Aorta (tissue), 5 donors: Measurements from ENCODE around the gene DPCD. TPM values are rescaled to one million over a fixed set of nuclear protein-coding genes. Genes with fewer than 3 reads are reported as not detected.
A peak's percentile ranks its signal among the peaks of the same experiment; 100 is the strongest.

Source experiments
- ATAC-seq: fragments of 200-7000 bp; cut with Tn5 transposase; one replicate; pipeline ENCODE4 v1.9.1; 2022; ENCODE audit warnings: moderate library complexity; ENCODE audit not compliant: low FRiP score
- DNase-seq, 2 donors: peaks; one replicate each; pipeline ENCODE4 v3.0.0-alpha.2; 2020
- H3K27ac ChIP-seq, 2 donors: one replicate each; pipeline ENCODE4 v1.5.1; 2013; ENCODE audit warnings: low read length in 2 of 2, mild to moderate bottlenecking in 2 of 2, moderate library complexity in 2 of 2, control low read depth in 1 of 2, inconsistent platforms in 1 of 2, low read depth in 1 of 2
- H3K27me3 ChIP-seq, 2 donors: one replicate each; pipeline ENCODE4 v1.6.1; 2013; ENCODE audit warnings: control low read depth in 1 of 2, low read length in 1 of 2, mild to moderate bottlenecking in 1 of 2, moderate library complexity in 1 of 2; ENCODE audit not compliant: insufficient read depth in 2 of 2, control insufficient read depth in 1 of 2
- H3K36me3 ChIP-seq, 2 donors: one replicate each; pipeline ENCODE4 v1.6.1; 2013; ENCODE audit warnings: control low read depth in 1 of 2, low read length in 1 of 2, mild to moderate bottlenecking in 1 of 2; ENCODE audit not compliant: insufficient read depth in 2 of 2, control insufficient read depth in 1 of 2
- H3K4me1 ChIP-seq, 2 donors: one replicate each; pipeline ENCODE4 v1.6.1; 2013; ENCODE audit warnings: low read length in 2 of 2, control low read depth in 1 of 2, mild to moderate bottlenecking in 1 of 2, moderate library complexity in 1 of 2; ENCODE audit not compliant: insufficient read depth in 2 of 2, control insufficient read depth in 1 of 2
- H3K4me3 ChIP-seq, 2 donors: one replicate each; pipeline ENCODE4 v1.5.1; 2013; ENCODE audit warnings: low read length in 2 of 2, control low read depth in 1 of 2, mild to moderate bottlenecking in 1 of 2
- H3K9me3 ChIP-seq: one replicate; pipeline ENCODE4 v1.6.1; 2013; ENCODE audit warnings: mild to moderate bottlenecking, low read length; ENCODE audit not compliant: control insufficient read depth
- WGBS, 2 donors: extraction: QIAGEN DNeasy Blood & Tissue Kit; methylation state at CpG; one replicate each; pipeline ENCODE4 v1.1.7; 2013; 5-methylcytosine and 5-hydroxymethylcytosine counted together
- intact Hi-C, 2 donors: fragments of 100-400 bp; cut with DNase I; formaldehyde crosslinking; loops; one replicate each; pipeline versions ENCODE4 v1.14.2 to v1.15.0; 2022
- polyA plus RNA-seq, 2 donors: library from polyadenylated mRNA; stranded (reverse); fragments of 200-250 nt; gene quantifications; one replicate each; pipeline ENCODE4 v1.2.3, GENCODE V29; 2013
- total RNA-seq, 2 donors: library from RNA; stranded (reverse); fragmentation: NEBNext Ultra II Directional; extraction: Animal tissue kit (Norgen Biotek cat#: 25700); gene quantifications; one replicate each; pipeline ENCODE4 v1.2.1, GENCODE V29; 2021
- donor health status: healthy with polysubstance abuse.
- donor health status: Bipolar disorder and iron deficiency.
- donor health status: DM: no; HTN: no; CAD: no.
- donor health status: DM: no; HTN: no; CAD: no.
- donor health status: DM: yes; HTN: yes; CAD: no.

DPCD gene
- total and polyA plus RNA-seq, 4 donors: 5.5 to 27.6 (median 10.8) TPM

- no peak overlapping the region for H3K4me3 ChIP-seq
- H3K27ac ChIP-seq: no peak overlapping the region
- ATAC-seq (no peak), DNase-seq (no peak)
- no peaks in the 10 kb centered on the region for H3K36me3 ChIP-seq
- no peaks in the 10 kb centered on the region for H3K27me3 ChIP-seq
- intact Hi-C loops: no loop called here
- no peaks in the 10 kb centered on the region for H3K9me3 ChIP-seq
- WGBS, 2 donors: 64 to 65% methylated on average over 12 of the region's 12 CpGs
- H3K4me1 ChIP-seq: no peaks in the 10 kb centered on the region
Measured at GRCh38 chr10:101559596-101560297, 28.4 kb upstream of the DPCD start.

- intact Hi-C loops: no loop called here
- Histone ChIP-seq H3K4me3 (no peak overlapping the region), H3K4me1 (no peaks in the 10 kb centered on the region), H3K27me3 (no peaks in the 10 kb centered on the region), H3K9me3 (no peaks in the 10 kb centered on the region), H3K27ac (no peak overlapping the region), H3K36me3 (no peaks in the 10 kb centered on the region)
- 55 to 57% methylated on average over 2 of the region's 2 CpGs for WGBS, 2 donors
- peak in 1 of 2 donors; percentile 27 for DNase-seq
- ATAC-seq: no peak
Measured at GRCh38 chr10:101560298-101561067, 27.6 kb upstream of the DPCD start.

- no peak for ATAC-seq
- no peaks in the 10 kb centered on the region for H3K27me3 ChIP-seq
- no peak overlapping the region for H3K27ac ChIP-seq
- H3K9me3 ChIP-seq: no peaks in the 10 kb centered on the region
- peak in 1 of 2 donors; percentile 27 for DNase-seq
- no peak overlapping the region for H3K4me3 ChIP-seq
- H3K36me3 ChIP-seq: no peaks in the 10 kb centered on the region
- intact Hi-C loops: no loop called here
- no peaks in the 10 kb centered on the region for H3K4me1 ChIP-seq
- 75 to 80% methylated on average over 15 of the region's 15 CpGs for WGBS, 2 donors
Measured at GRCh38 chr10:101561068-101561915, 26.8 kb upstream of the DPCD start.

- 80 to 84% methylated on average over 5 of the region's 5 CpGs for WGBS, 2 donors
- no peaks in the 10 kb centered on the region for H3K4me1 ChIP-seq
- no peaks in the 10 kb centered on the region for H3K9me3 ChIP-seq
- no peaks in the 10 kb centered on the region for H3K36me3 ChIP-seq
- intact Hi-C loops: no loop called here
- H3K4me3 ChIP-seq: no peak overlapping the region
- H3K27me3 ChIP-seq: no peaks in the 10 kb centered on the region
- ATAC-seq: no peak
- peak in 1 of 2 donors; percentile 34 for DNase-seq
- no peak overlapping the region for H3K27ac ChIP-seq
Measured at GRCh38 chr10:101562231-101562630, 25.9 kb upstream of the DPCD start.

- Histone ChIP-seq H3K27me3 (no peaks in the 10 kb centered on the region), H3K4me3 (no peak overlapping the region), H3K9me3 (no peaks in the 10 kb centered on the region), H3K27ac (no peak overlapping the region), H3K4me1 (no peaks in the 10 kb centered on the region), H3K36me3 (no peaks in the 10 kb centered on the region)
- DNase-seq (peak in 1 of 2 donors; percentile 57), ATAC-seq (no peak)
- 64 to 69% methylated on average over 3 of the region's 3 CpGs for WGBS, 2 donors
- intact Hi-C loops: no loop called here
Measured at GRCh38 chr10:101563007-101563406, 25.1 kb upstream of the DPCD start.

- Histone ChIP-seq H3K36me3 (no peaks in the 10 kb centered on the region), H3K4me1 (no peaks in the 10 kb centered on the region), H3K4me3 (no peak overlapping the region), H3K27ac (no peak overlapping the region), H3K27me3 (no peaks in the 10 kb centered on the region), H3K9me3 (no peaks in the 10 kb centered on the region)
- DNase-seq (peak; percentile 32 to 51), ATAC-seq (no peak)
- intact Hi-C loops: no loop called here
- 60 to 62% methylated on average over 11 of the region's 11 CpGs for WGBS, 2 donors
Measured at GRCh38 chr10:101563497-101564040, 24.6 kb upstream of the DPCD start.

- ATAC-seq (no peak), DNase-seq (peak; percentile 31 to 55)
- Histone ChIP-seq H3K9me3 (no peaks in the 10 kb centered on the region), H3K36me3 (no peaks in the 10 kb centered on the region), H3K27ac (no peak overlapping the region), H3K4me3 (no peak overlapping the region), H3K27me3 (no peaks in the 10 kb centered on the region), H3K4me1 (no peaks in the 10 kb centered on the region)
- WGBS, 2 donors: 77 to 83% methylated on average over 15 of the region's 15 CpGs
- intact Hi-C loops: no loop called here
Measured at GRCh38 chr10:101564490-101564991, 23.6 kb upstream of the DPCD start.

- peak; percentile 27 to 37 for DNase-seq
Measured at GRCh38 chr10:101565370-101565900, 22.7 kb upstream of the DPCD start.

More at GRCh38 chr10:101565370-101565900, 22.7 kb upstream of the DPCD start:
- ATAC-seq: no peak
- Histone ChIP-seq H3K9me3 (no peaks in the 10 kb centered on the region), H3K36me3 (no peaks in the 10 kb centered on the region), H3K27ac (no peak overlapping the region), H3K27me3 (no peaks in the 10 kb centered on the region), H3K4me3 (no peak overlapping the region), H3K4me1 (no peaks in the 10 kb centered on the region)
- intact Hi-C loops: loop anchor here in 1 of 2 donors (5.0 kb wide), 1 partner anchor 293 kb away; no protein-coding TSS in a partner anchor
- 76 to 82% methylated on average over 5 of the region's 5 CpGs for WGBS, 2 donors
